SK-N-SH (cell line): ENCODE measurements around the gene ZNF580. TPM values are rescaled to one million over a fixed set of nuclear protein-coding genes. Genes with fewer than 3 reads are reported as not detected.

Experiments
- CTCF ChIA-PET: fragments of 300-600, 350-600 bp; formaldehyde crosslinking; extraction: SDS; loops from one replicate; lab custom pipeline; 2021; lab: Yijun Ruan, JAX
- POLR2A ChIA-PET: fragments of 350-600 bp; sonication (Branson Sonifier 250); formaldehyde crosslinking; extraction: SDS; loops from one replicate; lab custom pipeline; 2020; ENCODE audit warnings: antibody characterized with exemption, inconsistent platforms; lab: Yijun Ruan, JAX
- DNase-seq: peaks from one replicate; pipeline ENCODE4 v3.0.0; 2012
- H2AFZ ChIP-seq: fragments of 200-600 bp; sonication (generic); 2 replicates; pipeline ENCODE4 v1.8.1; 2016; ENCODE audit warnings: antibody characterized with exemption, mild to moderate bottlenecking, low read depth
- H3F3A ChIP-seq: fragments of 200-600 bp; sonication (generic); replicated peaks from 2 replicates; pipeline ENCODE3; 2016; ENCODE audit warnings: antibody characterized with exemption, mild to moderate bottlenecking; ENCODE audit not compliant: insufficient read depth
- H3K27ac ChIP-seq, 2 experiments: fragments of 200-500 bp in 1 of 2; fragments of 200-600 bp in 1 of 2; sonication (Bioruptor generic) in 1 of 2; sonication (generic), shearing (Covaris generic) in 1 of 2; 2 replicates each; pipeline versions ENCODE4 v1.5.1 to v1.6.1; 2014 to 2016; ENCODE audit warnings: low read depth in 2 of 2, inconsistent platforms in 1 of 2, low read length in 1 of 2, mild to moderate bottlenecking in 1 of 2, mixed read lengths in 1 of 2
- H3K27me3 ChIP-seq: fragments of 200-600 bp; sonication (generic), shearing (Covaris generic); 2 replicates; pipeline ENCODE4 v1.6.1; 2016; ENCODE audit warnings: mixed run types; ENCODE audit not compliant: insufficient read depth
- H3K36me3 ChIP-seq, 2 experiments: fragments of 200-500 bp in 1 of 2; fragments of 200-600 bp in 1 of 2; sonication (Bioruptor generic) in 1 of 2; sonication (generic) in 1 of 2; replicated peaks in 1 of 2; 2 replicates each; pipeline versions ENCODE3 to v1.5.1; 2014 to 2016; ENCODE audit warnings: low read length in 1 of 2, mild to moderate bottlenecking in 1 of 2; ENCODE audit not compliant: insufficient read depth in 2 of 2, control insufficient read depth in 1 of 2
- H3K4me1 ChIP-seq, 2 experiments: fragments of 200-500 bp in 1 of 2; fragments of 200-600 bp in 1 of 2; sonication (Bioruptor generic) in 1 of 2; sonication (generic), shearing (Covaris generic) in 1 of 2; 2 replicates each; pipeline versions ENCODE4 v1.5.1 to v1.6.1; 2014 to 2016; ENCODE audit warnings: low read depth in 1 of 2, low read length in 1 of 2, mixed run types in 1 of 2; ENCODE audit not compliant: insufficient read depth in 2 of 2, control insufficient read depth in 1 of 2
- H3K4me2 ChIP-seq: fragments of 200-600 bp; sonication (generic), shearing (Covaris generic); 2 replicates; pipeline ENCODE4 v1.6.1; 2017; ENCODE audit warnings: mixed run types
- H3K4me3 ChIP-seq, 2 experiments: fragments of 200-500 bp in 1 of 2; fragments of 200-600 bp in 1 of 2; sonication (Bioruptor generic) in 1 of 2; sonication (generic), shearing (Covaris generic) in 1 of 2; 2 replicates each; pipeline versions ENCODE4 v1.5.1 to v1.8.1; 2014 to 2016; ENCODE audit warnings: low read depth in 2 of 2, inconsistent platforms in 1 of 2, low read length in 1 of 2, mild to moderate bottlenecking in 1 of 2, mixed read lengths in 1 of 2, moderate library complexity in 1 of 2
- H3K79me2 ChIP-seq: fragments of 200-600 bp; sonication (generic); 2 replicates; pipeline ENCODE4 v1.8.1; 2017; ENCODE audit warnings: mild to moderate bottlenecking; ENCODE audit not compliant: insufficient read depth
- H3K9ac ChIP-seq: fragments of 200-600 bp; sonication (generic); 2 replicates; pipeline ENCODE4 v1.6.1; 2017; ENCODE audit warnings: mixed run types
- H3K9me2 ChIP-seq: fragments of 200-600 bp; sonication (generic); 2 replicates; pipeline ENCODE4 v1.6.1; 2017; ENCODE audit warnings: mixed run types
- H3K9me3 ChIP-seq: fragments of 200-600 bp; sonication (generic); 2 replicates; pipeline ENCODE4 v1.6.1; 2017; ENCODE audit warnings: mixed run types, mild to moderate bottlenecking, moderate library complexity
- H4K20me1 ChIP-seq: fragments of 200-600 bp; sonication (generic); 2 replicates; pipeline ENCODE4 v1.6.1; 2017; ENCODE audit warnings: mild to moderate bottlenecking, mixed run types; ENCODE audit not compliant: insufficient read depth
- CHD2 ChIP-seq: fragments of 150-350 bp; IDR thresholded peaks from 2 replicates; pipeline ENCODE4 v1.6.1; 2018; ENCODE audit warnings: low read length; ENCODE audit not compliant: partially characterized antibody
- ELF1 ChIP-seq: IDR thresholded peaks from 2 replicates; pipeline ENCODE4 v1.4.0; 2012
- EP300 ChIP-seq, 2 experiments: IDR thresholded peaks; 2 replicates each; pipeline versions ENCODE4 v1.4.0 to v1.6.1; 2012; ENCODE audit warnings: borderline replicate concordance in 1 of 2, low read depth in 1 of 2, low read length in 1 of 2
- EZH2phosphoT487 ChIP-seq: fragments of 200-600 bp; sonication (generic); IDR thresholded peaks from 2 replicates; pipeline ENCODE4 v1.6.1; 2017; ENCODE audit warnings: low read depth, mixed run types, mild to moderate bottlenecking, antibody characterized with exemption, moderate library complexity, borderline replicate concordance
- FOSL2 ChIP-seq: IDR thresholded peaks from 2 replicates; pipeline ENCODE4 v1.4.0; 2012; ENCODE audit warnings: low read depth, mild to moderate bottlenecking, moderate library complexity, borderline replicate concordance
- GABPA ChIP-seq: IDR thresholded peaks from 2 replicates; pipeline ENCODE4 v1.4.0; 2012; ENCODE audit warnings: low read depth, mild to moderate bottlenecking
- GATA2 ChIP-seq: sonication (generic); formaldehyde crosslinking; IDR thresholded peaks from 2 replicates; pipeline ENCODE4 v1.5.0; 2020; ENCODE audit warnings: mild to moderate bottlenecking, missing genetic modification reagents
- IRF3 ChIP-seq: fragments of 150-350 bp; IDR thresholded peaks from 2 replicates; pipeline ENCODE4 v1.6.1; 2016; ENCODE audit warnings: mild to moderate bottlenecking, low read depth, low read length
- MXI1 ChIP-seq: IDR thresholded peaks from 2 replicates; pipeline ENCODE4 v1.6.1; 2012; ENCODE audit warnings: mild to moderate bottlenecking, low read depth, low read length, improper control_type of control experiment
- NRF1 ChIP-seq: IDR thresholded peaks from 2 replicates; pipeline ENCODE4 v1.6.1; 2012; ENCODE audit warnings: low read depth, mild to moderate bottlenecking, low read length
- PBX3 ChIP-seq: IDR thresholded peaks from 2 replicates; pipeline ENCODE4; 2012
- POLR2AphosphoS5 ChIP-seq: IDR thresholded peaks from 2 replicates; pipeline ENCODE4 v1.6.1; 2012; ENCODE audit warnings: low read depth, low read length
- RCOR1 ChIP-seq: fragments of 150-350 bp; IDR thresholded peaks from 2 replicates; pipeline ENCODE4 v1.6.1; 2017; ENCODE audit warnings: antibody characterized with exemption, low read length
- RFX5 ChIP-seq: IDR thresholded peaks from 2 replicates; pipeline ENCODE4 v1.6.1; 2012; ENCODE audit warnings: mild to moderate bottlenecking, improper control_type of control experiment, low read length
- RXRA ChIP-seq: IDR thresholded peaks from 2 replicates; pipeline ENCODE4 v1.4.0; 2012; ENCODE audit warnings: low read depth, mild to moderate bottlenecking, borderline replicate concordance
- SIN3A ChIP-seq: IDR thresholded peaks from 2 replicates; pipeline ENCODE4 v1.6.1; 2012; ENCODE audit warnings: low read depth, mild to moderate bottlenecking, low read length, moderate library complexity, borderline replicate concordance
- SMC3 ChIP-seq: IDR thresholded peaks from 2 replicates; pipeline ENCODE4 v1.6.1; 2012; ENCODE audit warnings: low read depth, low read length, improper control_type of control experiment
- TCF12 ChIP-seq: IDR thresholded peaks from 2 replicates; pipeline ENCODE4 v1.4.0; 2012
- TEAD4 ChIP-seq: IDR thresholded peaks from 2 replicates; pipeline ENCODE4 v1.4.0; 2012; ENCODE audit warnings: mild to moderate bottlenecking, borderline replicate concordance; ENCODE audit not compliant: insufficient read depth
- YY1 ChIP-seq: IDR thresholded peaks from 2 replicates; pipeline ENCODE4 v1.4.0; 2012; ENCODE audit warnings: low read depth, mild to moderate bottlenecking
- WGBS: methylation state at CpG from one replicate; pipeline ENCODE4 v1.1.6; 2017; ENCODE audit warnings: low lambda C conversion rate; 5-methylcytosine and 5-hydroxymethylcytosine counted together
- polyA plus RNA-seq, 3 experiments: library from polyadenylated mRNA; depleted of rRNA; stranded (reverse); fragments of >200 nt; gene quantifications; 2 replicates each; pipeline ENCODE4 v1.2.3, GENCODE V29; 2012
- TF ChIP-seq, protein P1 (sequence below): IDR thresholded peaks from 2 replicates; pipeline ENCODE4 v1.4.0; 2012; ENCODE audit warnings: low read depth, borderline replicate concordance
- TF ChIP-seq, protein P2 (sequence below): fragments of 150-350 bp; IDR thresholded peaks from 2 replicates; pipeline ENCODE4 v1.6.1; 2017; ENCODE audit warnings: antibody characterized with exemption, low read length, low read depth, borderline replicate concordance

ZNF580 gene
- polyA plus RNA-seq, 1 of the 3 experiments (the other 2 are of a cell fraction), result 21.9 TPM

DNA sequence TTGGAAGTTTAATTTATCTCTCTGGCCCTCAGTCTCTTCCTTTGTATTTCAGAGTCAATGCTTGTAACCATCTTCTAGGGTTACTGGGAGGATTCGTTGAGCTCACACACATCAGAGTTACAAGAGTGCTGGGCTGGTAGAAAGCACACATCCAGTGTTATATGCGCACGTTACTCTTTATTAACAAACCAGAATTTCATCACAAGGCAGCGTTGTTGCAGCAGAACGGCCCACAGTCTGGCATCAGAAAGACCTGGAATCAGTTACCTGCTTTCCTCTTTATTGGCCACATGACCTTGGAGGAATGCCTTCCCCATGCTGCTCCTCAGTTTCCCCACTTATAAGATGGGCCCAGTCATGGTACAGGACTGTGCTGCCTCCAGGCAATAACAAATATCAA lies 31.5 kb upstream of the ZNF580 start:
- Histone ChIP-seq H3K27me3 (no peaks in the 10 kb centered on the region), H3K4me3 (no peak overlapping the region), H3F3A (peaks cover 9% of the 10 kb centered on the region), H3K9me3 (no peaks in the 10 kb centered on the region), H3K9me2 (no peaks in the 10 kb centered on the region), H3K36me3 (peaks cover 16 to 24% of the 10 kb centered on the region in 2 experiments), H3K27ac (no peak overlapping the region), H3K4me2 (no peak overlapping the region), H3K79me2 (peaks cover 75% of the 10 kb centered on the region), H3K9ac (no peak overlapping the region), H3K4me1 (peaks cover 2 to 11% of the 10 kb centered on the region in 2 experiments; a peak in 3 of 4 replicates), H2AFZ (no peak overlapping the region), H4K20me1 (peaks cover 53% of the 10 kb centered on the region)
- POLR2A ChIA-PET, result no interaction called here
- 97% methylated on average over 5 of the region's 5 CpGs for whole genome bisulfite sequencing
- no peak for DNase-seq
- CTCF ChIA-PET, result interaction anchor here (1.0 to 1.1 kb wide), 2 partner anchors 10 to 92 kb away, joined by 3 read pairs; no protein-coding TSS in a partner anchor
- TF ChIP-seq TEAD4 (no peak), NRF1 (no peak), SIN3A (no peak), PBX3 (no peak), RXRA (no peak), TCF12 (no peak), IRF3 (no peak), YY1 (no peak), CHD2 (no peak), RFX5 (no peak), EZH2phosphoT487 (no peak), FOSL2 (no peak)
- TF ChIP-seq, protein P1, sequence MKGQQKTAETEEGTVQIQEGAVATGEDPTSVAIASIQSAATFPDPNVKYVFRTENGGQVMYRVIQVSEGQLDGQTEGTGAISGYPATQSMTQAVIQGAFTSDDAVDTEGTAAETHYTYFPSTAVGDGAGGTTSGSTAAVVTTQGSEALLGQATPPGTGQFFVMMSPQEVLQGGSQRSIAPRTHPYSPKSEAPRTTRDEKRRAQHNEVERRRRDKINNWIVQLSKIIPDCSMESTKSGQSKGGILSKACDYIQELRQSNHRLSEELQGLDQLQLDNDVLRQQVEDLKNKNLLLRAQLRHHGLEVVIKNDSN, result no peak

GRCh38 chr19:55611300-55611982 lies 29.4 kb upstream of the ZNF580 start:
- Histone ChIP-seq H3K4me2 (no peak overlapping the region), H3K9me2 (no peaks in the 10 kb centered on the region), H4K20me1 (peaks cover 53% of the 10 kb centered on the region), H3K4me3 (no peak overlapping the region), H3K79me2 (peaks cover 67% of the 10 kb centered on the region), H3K27me3 (no peaks in the 10 kb centered on the region), H3K9me3 (no peaks in the 10 kb centered on the region), H3K9ac (no peak overlapping the region), H2AFZ (no peak overlapping the region), H3F3A (no peaks in the 10 kb centered on the region), H3K27ac (no peak overlapping the region), H3K36me3 (peaks cover 24 to 32% of the 10 kb centered on the region in 2 experiments), H3K4me1 (peaks cover 0 to 5% of the 10 kb centered on the region in 2 experiments; a peak in 2 of 4 replicates)
- ChIA-PET POLR2A (interaction anchor here (0.6 kb wide), 1 partner anchor 25 kb away, joined by 4 read pairs; no protein-coding TSS in a partner anchor), CTCF (interaction anchor here (1.6 kb wide), 1 partner anchor 144 kb away, joined by 6 read pairs; no protein-coding TSS in a partner anchor)
- peak; percentile 9 for DNase-seq
- WGBS, result 88% methylated on average over 15 of the region's 15 CpGs
- TF ChIP-seq TCF12 (no peak), POLR2AphosphoS5 (no peak), FOSL2 (no peak), CHD2 (no peak), IRF3 (no peak), GATA2 (CRISPR knock-in tag) (no peak), RCOR1 (no peak), SMC3 (no peak), ELF1 (no peak), GABPA (no peak), EP300 (IDR thresholded peaks at IDR 0.05; ENCODE audit: borderline replicate concordance in 1 of 2, low read depth in 1 of 2, low read length in 1 of 2) (no peak), MXI1 (no peak)
- TF ChIP-seq, protein P2, sequence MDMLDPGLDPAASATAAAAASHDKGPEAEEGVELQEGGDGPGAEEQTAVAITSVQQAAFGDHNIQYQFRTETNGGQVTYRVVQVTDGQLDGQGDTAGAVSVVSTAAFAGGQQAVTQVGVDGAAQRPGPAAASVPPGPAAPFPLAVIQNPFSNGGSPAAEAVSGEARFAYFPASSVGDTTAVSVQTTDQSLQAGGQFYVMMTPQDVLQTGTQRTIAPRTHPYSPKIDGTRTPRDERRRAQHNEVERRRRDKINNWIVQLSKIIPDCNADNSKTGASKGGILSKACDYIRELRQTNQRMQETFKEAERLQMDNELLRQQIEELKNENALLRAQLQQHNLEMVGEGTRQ, result no peak
